GM12873 (cell line): ENCODE measurements around the gene FAM20A.

Experiments used
- CTCF ChIP-seq: IDR thresholded peaks from 2 replicates; pipeline ENCODE4 v1.5.1; 2012; ENCODE audit warnings: low read depth, mild to moderate bottlenecking, moderate library complexity, low read length, control low read depth; ENCODE audit not compliant: insufficient read depth; ENCODE audit errors: missing control alignments

Gene FAM20A

GRCh38 chr17:68540981-68541380 is 60.2 kb downstream of the FAM20A start:
- no peak for TF ChIP-seq CTCF

- TF ChIP-seq CTCF, result peak; percentile 34
Observed at GRCh38 chr17:68539548-68540467, 61.4 kb downstream of the FAM20A start.

- TF ChIP-seq CTCF, result no peak
Observed at GRCh38 chr17:68535922-68536321, 65.2 kb downstream of the FAM20A start.

GRCh38 chr17:68534695-68535088 is 66.5 kb downstream of the FAM20A start:
- TF ChIP-seq CTCF, result no peak

GRCh38 chr17:68533887-68534694 is 67.1 kb downstream of the FAM20A start:
- TF ChIP-seq CTCF, result peak; percentile 23

GRCh38 chr17:68532826-68533225 is 68.3 kb downstream of the FAM20A start:
- TF ChIP-seq CTCF, result no peak

GRCh38 chr17:68531252-68531651 is 69.9 kb downstream of the FAM20A start:
- no peak for TF ChIP-seq CTCF
